ENCODE results near the gene FBXO24.

The FBXO24 gene

DNA sequence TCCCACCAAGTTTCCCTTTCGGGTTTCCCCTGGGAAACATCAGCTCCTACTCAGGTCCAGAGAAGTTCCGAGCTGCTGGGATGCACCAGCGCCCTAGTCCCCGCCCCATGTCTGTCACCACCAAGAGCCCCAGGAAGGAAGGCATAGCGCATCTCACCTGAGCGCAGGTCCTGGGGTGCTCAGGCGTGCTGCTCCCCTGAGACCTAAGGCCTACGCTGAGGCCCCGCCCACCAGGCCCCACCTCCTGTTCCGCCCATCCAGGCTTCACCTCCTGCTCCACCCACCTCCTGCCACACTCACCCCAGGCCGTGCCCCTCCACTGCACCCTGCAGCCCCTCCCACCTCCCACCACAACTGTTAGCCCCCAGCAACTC, 56.4 kb downstream of the FBXO24 start:
- ChIA-PET CTCF (interaction anchor here (1.3 kb wide), 1 partner anchor 10 kb away, joined by 4 read pairs; no protein-coding TSS in a partner anchor), POLR2A (ENCODE audit: low non-redundant PET) (no interaction called here)
- TF ChIP-seq, protein P1, sequence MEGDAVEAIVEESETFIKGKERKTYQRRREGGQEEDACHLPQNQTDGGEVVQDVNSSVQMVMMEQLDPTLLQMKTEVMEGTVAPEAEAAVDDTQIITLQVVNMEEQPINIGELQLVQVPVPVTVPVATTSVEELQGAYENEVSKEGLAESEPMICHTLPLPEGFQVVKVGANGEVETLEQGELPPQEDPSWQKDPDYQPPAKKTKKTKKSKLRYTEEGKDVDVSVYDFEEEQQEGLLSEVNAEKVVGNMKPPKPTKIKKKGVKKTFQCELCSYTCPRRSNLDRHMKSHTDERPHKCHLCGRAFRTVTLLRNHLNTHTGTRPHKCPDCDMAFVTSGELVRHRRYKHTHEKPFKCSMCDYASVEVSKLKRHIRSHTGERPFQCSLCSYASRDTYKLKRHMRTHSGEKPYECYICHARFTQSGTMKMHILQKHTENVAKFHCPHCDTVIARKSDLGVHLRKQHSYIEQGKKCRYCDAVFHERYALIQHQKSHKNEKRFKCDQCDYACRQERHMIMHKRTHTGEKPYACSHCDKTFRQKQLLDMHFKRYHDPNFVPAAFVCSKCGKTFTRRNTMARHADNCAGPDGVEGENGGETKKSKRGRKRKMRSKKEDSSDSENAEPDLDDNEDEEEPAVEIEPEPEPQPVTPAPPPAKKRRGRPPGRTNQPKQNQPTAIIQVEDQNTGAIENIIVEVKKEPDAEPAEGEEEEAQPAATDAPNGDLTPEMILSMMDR (conservative IDR thresholded peaks at IDR 0.05; ENCODE audit: low read depth): no peak
- no peak for DNase-seq (ENCODE audit: low spot score)
- no peak overlapping the region for H3K27ac ChIP-seq

DNA sequence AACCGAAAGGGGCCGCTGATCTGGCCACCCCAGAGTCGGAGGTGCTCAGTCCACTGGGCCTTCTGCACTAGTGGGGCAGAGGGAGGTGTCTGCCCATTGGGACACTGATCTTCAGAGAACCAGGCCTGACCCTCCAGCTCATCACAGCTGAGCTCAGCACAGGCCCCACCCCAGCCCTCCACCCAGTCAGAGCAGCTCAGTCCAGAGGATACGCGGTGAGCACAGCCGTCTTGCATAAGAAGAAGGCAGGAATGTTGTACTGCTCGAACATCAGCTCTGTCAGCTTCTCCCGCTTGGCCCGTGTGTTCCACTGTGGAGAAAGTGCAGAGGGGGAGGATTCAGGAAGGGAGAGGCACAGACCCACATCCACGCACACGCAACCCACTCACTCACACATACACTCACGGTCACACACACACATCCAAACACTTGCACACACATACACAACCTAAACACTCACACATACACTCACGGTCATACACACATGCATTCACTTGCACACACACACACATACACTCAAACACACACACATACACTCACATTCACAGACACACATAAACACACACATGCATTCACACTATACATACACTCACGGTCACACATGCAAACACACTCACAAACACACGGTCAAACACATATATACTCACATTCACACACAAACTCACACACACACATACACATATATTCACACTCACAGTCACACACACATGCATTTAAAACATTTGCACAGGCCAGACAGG, 63.9 kb downstream of the FBXO24 start:
- CTCF ChIA-PET: interaction anchor here (0.6 to 1.0 kb wide), 2 partner anchors 16 to 1736 kb away, joined by 3 read pairs; no protein-coding TSS in a partner anchor
- POLR2A ChIA-PET (ENCODE audit: low non-redundant PET): no interaction called here
- no peak overlapping the region for H3K27ac ChIP-seq
- TF ChIP-seq, protein P1 (conservative IDR thresholded peaks at IDR 0.05; ENCODE audit: low read depth): no peak
- no peak for DNase-seq (ENCODE audit: low spot score)

All from RWPE1 (cell line).